HG03439 (cell line): ENCODE measurements around the gene SLC38A5.
"Not testable (repeated sequence)": the region's sequence is repeated elsewhere in the genome, so short reads cannot be mapped to it uniquely, and the experiment has no call there.

Experiments used
- ATAC-seq: cut with Tn5 transposase; IDR thresholded peaks from one replicate; pipeline ENCODE4 v1.9.1; 2021; ENCODE audit warnings: mild to moderate bottlenecking, moderate library complexity; ENCODE audit not compliant: unreplicated experiment

SLC38A5 gene

GRCh38 chrX:48470833-48471118 is 716 bp upstream of the SLC38A5 start:
- ATAC-seq = no peak

GRCh38 chrX:48468693-48469691 is 1.1 kb downstream of the SLC38A5 start:
- no peak for ATAC-seq

- no peak for ATAC-seq
Measured at GRCh38 chrX:48468247-48468671, 1.8 kb downstream of the SLC38A5 start.

GRCh38 chrX:48467281-48467761 is 2.7 kb downstream of the SLC38A5 start:
- no peak for ATAC-seq

GRCh38 chrX:48466696-48467095 is 3.4 kb downstream of the SLC38A5 start:
- ATAC-seq = no peak

GRCh38 chrX:48465336-48465933 is 4.6 kb downstream of the SLC38A5 start:
- no peak for ATAC-seq

GRCh38 chrX:48461830-48462229 is 8.2 kb downstream of the SLC38A5 start:
- no peak for ATAC-seq

- ATAC-seq = no peak
Measured at GRCh38 chrX:48460606-48461005, 9.5 kb downstream of the SLC38A5 start.

GRCh38 chrX:48460031-48460430 is 10.0 kb downstream of the SLC38A5 start:
- no peak for ATAC-seq

- no peak for ATAC-seq
Measured at GRCh38 chrX:48459483-48459882, 10.6 kb downstream of the SLC38A5 start.

- no peak for ATAC-seq
Measured at GRCh38 chrX:48458711-48459110, 11.3 kb downstream of the SLC38A5 start.

GRCh38 chrX:48456628-48457331 is 13.3 kb downstream of the SLC38A5 start:
- ATAC-seq = no peak

GRCh38 chrX:48451708-48452107 is 18.4 kb downstream of the SLC38A5 start:
- ATAC-seq = no peak

- no peak for ATAC-seq
Measured at GRCh38 chrX:48450076-48450475, 20.0 kb downstream of the SLC38A5 start.

- not testable (repeated sequence) for ATAC-seq
Measured at GRCh38 chrX:48447201-48447600, 22.9 kb downstream of the SLC38A5 start.

- not testable (repeated sequence) for ATAC-seq
Measured at GRCh38 chrX:48433713-48434112, 36.3 kb downstream of the SLC38A5 start.

- not testable (repeated sequence) for ATAC-seq
Measured at GRCh38 chrX:48430166-48430565, 39.9 kb downstream of the SLC38A5 start.

GRCh38 chrX:48429606-48430005 is 40.5 kb downstream of the SLC38A5 start:
- not testable (repeated sequence) for ATAC-seq

GRCh38 chrX:48427027-48427716 is 42.9 kb downstream of the SLC38A5 start:
- not testable (repeated sequence) for ATAC-seq

- not testable (repeated sequence) for ATAC-seq
Measured at GRCh38 chrX:48411860-48412259, 58.2 kb downstream of the SLC38A5 start, which contains the start of gene SSX4B. TSS of gene SSX4B (minus strand) at chrX:48411960. CDS start at chrX:48411372, 588 bp downstream.
